ENCODE measurements around the gene RAB3GAP2. TPM values are rescaled to one million over a fixed set of nuclear protein-coding genes. Genes with fewer than 3 reads are reported as not detected.
A peak's percentile ranks its signal among the peaks of the same experiment; 100 is the strongest.

RAB3GAP2 gene
- total and polyA plus RNA-seq, 4 experiments from 2014 or later: 24.1 to 44.9 (median 37.8) TPM

GRCh38 chr1:220157738-220158137 is 114.5 kb downstream of the RAB3GAP2 start:
- Histone ChIP-seq H3K27me3 (ENCODE audit: insufficient read depth, low read length) (no peaks in the 10 kb centered on the region), H3K4me1 (ENCODE audit: insufficient read depth, low read length) (peaks cover 19% of the 10 kb centered on the region), H3K4me3 (ENCODE audit: low read length in 2 of 2) (no peak overlapping the region), H3K27ac (ENCODE audit: low read depth, low read length) (no peak overlapping the region), H3K36me3 (ENCODE audit: insufficient read depth, low read length) (peaks cover 18% of the 10 kb centered on the region), H3K9me3 (ENCODE audit: control insufficient read depth in 1 of 2, low read length in 2 of 2) (no peaks in the 10 kb centered on the region)
- intact Hi-C loops (cut with micrococcal nuclease): no loop called here
- ChIA-PET CTCF (ENCODE audit: partially characterized antibody) (interaction anchor here (1.1 to 1.5 kb wide), 2 partner anchors 8 to 33 kb away, joined by 3 to 4 read pairs; no protein-coding TSS in a partner anchor), POLR2A (ENCODE audit: partially characterized antibody) (no interaction called here)
- Mint-ChIP-seq H3K4me3 (peak overlapping the region in 2 of 8 donors; percentile 3 to 15), H3K9me3 (no peaks in the 10 kb centered on the region), H3K4me1 (peaks cover 21 to 30% (median 25%) of the 10 kb centered on the region in 4 donors), H3K27ac (peak overlapping the region in 4 of 7 donors; percentile 1 to 44 (median 10)), H3K27me3 (no peaks in the 10 kb centered on the region), H3K36me3 (peaks cover 57 to 61% of the 10 kb centered on the region in 2 donors)
- DNase-seq: no peak

- peaks cover 21 to 30% (median 25%) of the 10 kb centered on the region in 4 donors for H3K4me1 Mint-ChIP-seq
These were observed 115.6 kb downstream of the RAB3GAP2 start for GRCh38 chr1:220156620-220157146.

GRCh38 chr1:220153147-220153546 is 119.1 kb downstream of the RAB3GAP2 start:
- Mint-ChIP-seq H3K27ac (peak overlapping the region in 3 of 7 donors; percentile 23 to 86 (median 48)), H3K9me3 (no peaks in the 10 kb centered on the region), H3K4me3 (no peak overlapping the region), H3K4me1 (peaks cover 14 to 20% (median 18%) of the 10 kb centered on the region in 4 donors), H3K27me3 (no peaks in the 10 kb centered on the region), H3K36me3 (peaks cover 37 to 60% of the 10 kb centered on the region in 2 donors)
- POLR2A ChIA-PET (ENCODE audit: partially characterized antibody): no interaction called here
- no peak overlapping the region for H3K4me3 ChIP-seq (ENCODE audit: low read length in 2 of 2)
- H3K27me3 ChIP-seq (ENCODE audit: insufficient read depth, low read length): no peaks in the 10 kb centered on the region
- peaks cover 19% of the 10 kb centered on the region for H3K4me1 ChIP-seq (ENCODE audit: insufficient read depth, low read length)
- DNase-seq: no peak
- H3K36me3 ChIP-seq (ENCODE audit: insufficient read depth, low read length): peaks cover 18% of the 10 kb centered on the region
- H3K27ac ChIP-seq (ENCODE audit: low read depth, low read length): no peak overlapping the region
- intact Hi-C loops (cut with micrococcal nuclease): no loop called here
- no peaks in the 10 kb centered on the region for H3K9me3 ChIP-seq (ENCODE audit: control insufficient read depth in 1 of 2, low read length in 2 of 2)
- CTCF ChIA-PET (ENCODE audit: partially characterized antibody): no interaction called here

More at GRCh38 chr1:220156620-220157146, 115.6 kb downstream of the RAB3GAP2 start:
- Mint-ChIP-seq H3K9me3 (no peaks in the 10 kb centered on the region), H3K27me3 (no peaks in the 10 kb centered on the region), H3K36me3 (peaks cover 54 to 58% of the 10 kb centered on the region in 2 donors), H3K27ac (peak overlapping the region; percentile 43 to 93 (median 81)), H3K4me3 (peak overlapping the region; percentile 6 to 82 (median 73))
- Histone ChIP-seq H3K4me3 (ENCODE audit: low read length in 2 of 2) (no peak overlapping the region), H3K4me1 (ENCODE audit: insufficient read depth, low read length) (peaks cover 19% of the 10 kb centered on the region), H3K27me3 (ENCODE audit: insufficient read depth, low read length) (no peaks in the 10 kb centered on the region), H3K9me3 (ENCODE audit: control insufficient read depth in 1 of 2, low read length in 2 of 2) (no peaks in the 10 kb centered on the region), H3K27ac (ENCODE audit: low read depth, low read length) (no peak overlapping the region), H3K36me3 (ENCODE audit: insufficient read depth, low read length) (peaks cover 18% of the 10 kb centered on the region)
- POLR2A ChIA-PET (ENCODE audit: partially characterized antibody): no interaction called here
- peak in 2 of 5 donors; percentile 5 to 34 for DNase-seq
- CTCF ChIA-PET (ENCODE audit: partially characterized antibody): interaction anchor here (1.1 kb wide), 1 partner anchor 34 kb away, joined by 4 read pairs; no protein-coding TSS in a partner anchor
- intact Hi-C loops (cut with micrococcal nuclease): no loop called here

GRCh38 chr1:220151454-220151853 is 120.8 kb downstream of the RAB3GAP2 start:
- H3K9me3 Mint-ChIP-seq: no peaks in the 10 kb centered on the region
- H3K4me3 ChIP-seq (ENCODE audit: low read length in 2 of 2): no peak overlapping the region
- ChIA-PET CTCF (ENCODE audit: partially characterized antibody) (interaction anchor here (1.1 kb wide), 1 partner anchor 40 kb away, joined by 3 read pairs; no protein-coding TSS in a partner anchor), POLR2A (ENCODE audit: partially characterized antibody) (no interaction called here)
- no peaks in the 10 kb centered on the region for H3K27me3 ChIP-seq (ENCODE audit: insufficient read depth, low read length)
- H3K4me1 ChIP-seq (ENCODE audit: insufficient read depth, low read length): peaks cover 4% of the 10 kb centered on the region
- H3K27me3 Mint-ChIP-seq: no peaks in the 10 kb centered on the region
- peaks cover 1 to 3% (median 3%) of the 10 kb centered on the region in 4 donors for H3K4me1 Mint-ChIP-seq
- H3K4me3 Mint-ChIP-seq: no peak overlapping the region
- peaks cover 27 to 59% of the 10 kb centered on the region in 2 donors for H3K36me3 Mint-ChIP-seq
- no peak for DNase-seq
- intact Hi-C loops (cut with micrococcal nuclease): no loop called here
- peaks cover 12% of the 10 kb centered on the region for H3K36me3 ChIP-seq (ENCODE audit: insufficient read depth, low read length)
- peak overlapping the region in 4 of 7 donors; percentile 7 to 74 (median 61) for H3K27ac Mint-ChIP-seq
- H3K27ac ChIP-seq (ENCODE audit: low read depth, low read length): no peak overlapping the region
- H3K9me3 ChIP-seq (ENCODE audit: control insufficient read depth in 1 of 2, low read length in 2 of 2): no peaks in the 10 kb centered on the region

GRCh38 chr1:220149742-220150141 is 122.5 kb downstream of the RAB3GAP2 start:
- ChIA-PET POLR2A (ENCODE audit: partially characterized antibody) (no interaction called here), CTCF (ENCODE audit: partially characterized antibody) (interaction anchor here (1.0 kb wide), 1 partner anchor 9 kb away, joined by 3 read pairs; no protein-coding TSS in a partner anchor)
- Mint-ChIP-seq H3K9me3 (no peaks in the 10 kb centered on the region), H3K27me3 (no peaks in the 10 kb centered on the region), H3K36me3 (peaks cover 30 to 60% of the 10 kb centered on the region in 2 donors), H3K4me3 (no peak overlapping the region), H3K27ac (peak overlapping the region in 4 of 7 donors; percentile 2 to 29 (median 14)), H3K4me1 (no peaks in the 10 kb centered on the region)
- Histone ChIP-seq H3K9me3 (ENCODE audit: control insufficient read depth in 1 of 2, low read length in 2 of 2) (no peaks in the 10 kb centered on the region), H3K27ac (ENCODE audit: low read depth, low read length) (no peak overlapping the region), H3K27me3 (ENCODE audit: insufficient read depth, low read length) (no peaks in the 10 kb centered on the region), H3K4me1 (ENCODE audit: insufficient read depth, low read length) (no peaks in the 10 kb centered on the region), H3K4me3 (ENCODE audit: low read length in 2 of 2) (no peak overlapping the region), H3K36me3 (ENCODE audit: insufficient read depth, low read length) (peaks cover 15% of the 10 kb centered on the region)
- intact Hi-C loops (cut with micrococcal nuclease): no loop called here
- no peak for DNase-seq

- peaks cover 49 to 67% of the 10 kb centered on the region in 2 donors for H3K36me3 Mint-ChIP-seq
- ChIA-PET POLR2A (ENCODE audit: partially characterized antibody) (interaction anchor here (2.0 kb wide), 1 partner anchor 54 kb away, joined by 5 read pairs; the partner anchor contains the start of gene BPNT1), CTCF (ENCODE audit: partially characterized antibody) (interaction anchor here (0.6 to 1.1 kb wide), 2 partner anchors 23 to 26 kb away, joined by 3 read pairs; no protein-coding TSS in a partner anchor)
- Histone ChIP-seq H3K36me3 (ENCODE audit: insufficient read depth, low read length) (peaks cover 22% of the 10 kb centered on the region), H3K27me3 (ENCODE audit: insufficient read depth, low read length) (no peaks in the 10 kb centered on the region), H3K4me1 (ENCODE audit: insufficient read depth, low read length) (no peaks in the 10 kb centered on the region), H3K4me3 (ENCODE audit: low read length in 2 of 2) (no peak overlapping the region), H3K27ac (ENCODE audit: low read depth, low read length) (no peak overlapping the region), H3K9me3 (ENCODE audit: control insufficient read depth in 1 of 2, low read length in 2 of 2) (no peaks in the 10 kb centered on the region)
- no peaks in the 10 kb centered on the region for H3K27me3 Mint-ChIP-seq
- H3K27ac Mint-ChIP-seq: peak overlapping the region in 3 of 7 donors; percentile 37 to 75 (median 52)
- intact Hi-C loops (cut with micrococcal nuclease): no loop called here
- no peak for DNase-seq
- H3K4me3 Mint-ChIP-seq: no peak overlapping the region
- H3K4me1 Mint-ChIP-seq: peaks cover 0 to 1% (median 0%) of the 10 kb centered on the region in 4 donors
- H3K9me3 Mint-ChIP-seq: no peaks in the 10 kb centered on the region
These were observed 128.2 kb downstream of the RAB3GAP2 start for GRCh38 chr1:220144051-220144450.

- Mint-ChIP-seq H3K4me1 (peaks cover 9 to 12% (median 10%) of the 10 kb centered on the region in 4 donors), H3K4me3 (no peak overlapping the region), H3K27ac (no peak overlapping the region), H3K9me3 (no peaks in the 10 kb centered on the region), H3K27me3 (no peaks in the 10 kb centered on the region), H3K36me3 (peaks cover 49 to 65% of the 10 kb centered on the region in 2 donors)
- ChIA-PET CTCF (ENCODE audit: partially characterized antibody) (no interaction called here), POLR2A (ENCODE audit: partially characterized antibody) (no interaction called here)
- peaks cover 29% of the 10 kb centered on the region for H3K36me3 ChIP-seq (ENCODE audit: insufficient read depth, low read length)
- H3K9me3 ChIP-seq (ENCODE audit: control insufficient read depth in 1 of 2, low read length in 2 of 2): no peaks in the 10 kb centered on the region
- H3K27ac ChIP-seq (ENCODE audit: low read depth, low read length): no peak overlapping the region
- intact Hi-C loops (cut with micrococcal nuclease): no loop called here
- H3K4me1 ChIP-seq (ENCODE audit: insufficient read depth, low read length): peaks cover 10% of the 10 kb centered on the region
- no peak overlapping the region for H3K4me3 ChIP-seq (ENCODE audit: low read length in 2 of 2)
- H3K27me3 ChIP-seq (ENCODE audit: insufficient read depth, low read length): no peaks in the 10 kb centered on the region
- no peak for DNase-seq
These were observed 132.3 kb downstream of the RAB3GAP2 start for GRCh38 chr1:220139966-220140365.

Data from CD4-positive, alpha-beta memory T cell (primary cell).